Measurements from ENCODE around the gene CALN1. TPM values are rescaled to one million over a fixed set of nuclear protein-coding genes. Genes with fewer than 3 reads are reported as not detected.

The CALN1 gene
- total and polyA plus RNA-seq, 11 donors, result not detected

- Histone ChIP-seq H3K9me3 (no peaks in the 10 kb centered on the region), H3K27ac (no peak overlapping the region), H3K4me3 (no peak overlapping the region), H3K27me3 (peaks cover 0 to 4% (median 0%) of the 10 kb centered on the region in 9 donors), H3K4me1 (peaks cover 0 to 9% (median 0%) of the 10 kb centered on the region in 12 donors), H3K36me3 (no peaks in the 10 kb centered on the region)
- 78 to 91% (median 81%) methylated on average over 5 of the region's 5 CpGs for WGBS, 4 donors
- ATAC-seq (no peak), DNase-seq (no peak)
- intact Hi-C loops (cut with DNase I), result no loop called here
- TF ChIP-seq CTCF (IDR thresholded peaks at IDR 0.05) (no peak), POLR2A (IDR thresholded peaks at IDR 0.05) (no peak)
Observed at GRCh38 chr7:72404743-72405142, 7.4 kb downstream of the CALN1 start.

- no peak for TF ChIP-seq CTCF (IDR thresholded peaks at IDR 0.05)
- TF ChIP-seq POLR2A (IDR thresholded peaks at IDR 0.05), result no peak
Observed at GRCh38 chr7:72403458-72404076, 8.6 kb downstream of the CALN1 start.

DNA sequence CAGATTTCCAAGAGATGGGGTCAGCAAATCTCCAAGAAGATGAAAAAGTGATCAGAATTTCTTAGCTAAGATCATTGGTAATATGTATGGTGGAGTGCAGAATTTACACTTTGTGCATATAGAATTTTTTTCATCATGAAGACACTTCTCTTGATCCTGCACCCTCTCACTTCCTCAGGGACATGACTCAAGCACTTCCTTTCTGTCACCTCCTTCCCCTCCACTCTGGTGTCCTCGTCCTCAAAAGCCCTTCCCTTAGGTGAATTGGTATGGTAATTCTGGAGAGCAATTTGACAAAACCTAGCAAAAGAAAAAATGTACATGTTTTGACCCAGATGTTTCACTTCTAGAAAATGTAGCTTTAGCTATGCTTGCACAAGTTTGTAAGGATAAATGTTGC, 18.1 kb downstream of the CALN1 start:
- Histone ChIP-seq H3K27ac (no peak overlapping the region), H3K36me3 (no peaks in the 10 kb centered on the region), H3K27me3 (no peaks in the 10 kb centered on the region), H3K9me3 (no peaks in the 10 kb centered on the region), H3K4me1 (no peaks in the 10 kb centered on the region), H3K4me3 (no peak overlapping the region)
- DNase-seq, result no peak
- TF ChIP-seq POLR2A (IDR thresholded peaks at IDR 0.05), result no peak
- no peak for TF ChIP-seq CTCF (IDR thresholded peaks at IDR 0.05)
- intact Hi-C loops (cut with DNase I), result no loop called here
- ATAC-seq, result no peak
- 13 to 36% (median 22%) methylated on average over 1 of the region's 1 CpG for WGBS, 4 donors

More at GRCh38 chr7:72403458-72404076, 8.6 kb downstream of the CALN1 start:
- no peaks in the 10 kb centered on the region for H3K36me3 ChIP-seq
- WGBS, 4 donors, result 80 to 90% (median 83%) methylated on average over 9 of the region's 9 CpGs
- ATAC-seq, result no peak
- intact Hi-C loops (cut with DNase I), result no loop called here
- H3K27me3 ChIP-seq, result peaks cover 0 to 4% (median 0%) of the 10 kb centered on the region in 9 donors
- no peak overlapping the region for H3K27ac ChIP-seq
- H3K9me3 ChIP-seq, result no peaks in the 10 kb centered on the region
- DNase-seq, result no peak
- H3K4me3 ChIP-seq, result no peak overlapping the region
- H3K4me1 ChIP-seq, result peaks cover 0 to 9% (median 0%) of the 10 kb centered on the region in 12 donors

GRCh38 chr7:72391821-72392377, 20.2 kb downstream of the CALN1 start:
- DNase-seq (no peak), ATAC-seq (no peak)
- Histone ChIP-seq H3K27ac (no peak overlapping the region), H3K36me3 (no peaks in the 10 kb centered on the region), H3K27me3 (no peaks in the 10 kb centered on the region), H3K9me3 (no peaks in the 10 kb centered on the region), H3K4me1 (no peaks in the 10 kb centered on the region), H3K4me3 (no peak overlapping the region)
- TF ChIP-seq POLR2A (IDR thresholded peaks at IDR 0.05) (no peak), CTCF (IDR thresholded peaks at IDR 0.05) (no peak)
- intact Hi-C loops (cut with DNase I), result no loop called here
- 85 to 94% (median 90%) methylated on average over 7 of the region's 7 CpGs for WGBS, 4 donors

Data from heart left ventricle (tissue), 16 donors.